IPS-18c (cell line): ENCODE results near the gene MYO9B.

ENCODE experiments used
- H3K4me3 ChIP-seq: 2 replicates; pipeline ENCODE4 v1.7.0; 2013; ENCODE audit warnings: low read depth, mild to moderate bottlenecking, low read length, moderate library complexity; ENCODE audit not compliant: insufficient read depth
- H3K9me3 ChIP-seq: one replicate; pipeline ENCODE4 v1.6.1; 2013; ENCODE audit warnings: mild to moderate bottlenecking, low read length, moderate library complexity; ENCODE audit not compliant: control insufficient read depth, insufficient read depth

MYO9B gene

DNA sequence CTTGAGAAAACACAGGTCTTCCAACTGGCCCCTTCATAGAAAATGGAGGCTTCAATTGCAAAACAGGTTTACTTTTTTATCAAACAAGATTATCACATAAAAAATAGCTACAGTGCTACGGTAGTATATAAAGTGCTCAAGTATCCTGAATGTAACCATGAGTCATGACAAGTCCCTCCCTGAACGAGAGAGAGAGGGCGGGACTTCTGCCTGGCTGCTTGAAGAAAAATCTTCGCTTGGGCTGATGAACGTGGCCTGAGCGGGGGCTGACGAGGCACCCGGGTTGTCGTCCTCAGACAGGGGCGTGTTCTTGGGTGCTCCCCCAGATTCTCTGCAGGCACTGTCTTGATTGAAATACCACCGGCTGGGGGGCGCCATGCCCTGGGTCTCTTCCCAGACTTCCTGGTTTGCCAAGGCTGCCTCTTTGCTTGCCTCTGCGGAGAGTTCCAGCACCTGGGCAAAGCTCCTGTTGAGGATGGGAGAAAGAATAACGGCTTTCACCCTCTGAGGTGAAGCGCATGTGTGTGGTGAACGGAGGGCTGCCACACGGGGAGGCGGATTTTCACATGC, 25.8 kb upstream of the MYO9B start:
- H3K9me3 ChIP-seq, result no peaks in the 10 kb centered on the region
- no peak overlapping the region for H3K4me3 ChIP-seq

DNA sequence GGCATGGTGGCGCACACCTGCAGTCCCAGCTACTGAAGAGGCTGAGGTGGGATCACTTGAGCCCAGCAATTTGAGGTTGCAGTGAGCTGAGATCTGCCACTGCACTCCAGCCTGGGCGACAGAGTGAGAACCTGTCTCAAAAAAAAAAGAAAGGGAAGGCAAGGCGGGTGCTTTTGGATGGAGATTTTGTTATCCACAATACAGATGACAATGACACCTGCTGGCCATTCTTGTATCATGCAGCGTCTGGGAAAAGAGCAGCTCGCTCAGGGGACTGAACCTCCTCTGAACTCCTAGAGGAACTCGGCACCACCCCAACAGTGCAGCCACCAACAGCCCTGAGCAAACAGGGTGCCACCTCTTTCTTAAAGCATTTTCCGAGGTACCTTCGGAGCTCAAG, 23.1 kb upstream of the MYO9B start:
- Histone ChIP-seq H3K4me3 (no peak overlapping the region), H3K9me3 (no peaks in the 10 kb centered on the region)

DNA sequence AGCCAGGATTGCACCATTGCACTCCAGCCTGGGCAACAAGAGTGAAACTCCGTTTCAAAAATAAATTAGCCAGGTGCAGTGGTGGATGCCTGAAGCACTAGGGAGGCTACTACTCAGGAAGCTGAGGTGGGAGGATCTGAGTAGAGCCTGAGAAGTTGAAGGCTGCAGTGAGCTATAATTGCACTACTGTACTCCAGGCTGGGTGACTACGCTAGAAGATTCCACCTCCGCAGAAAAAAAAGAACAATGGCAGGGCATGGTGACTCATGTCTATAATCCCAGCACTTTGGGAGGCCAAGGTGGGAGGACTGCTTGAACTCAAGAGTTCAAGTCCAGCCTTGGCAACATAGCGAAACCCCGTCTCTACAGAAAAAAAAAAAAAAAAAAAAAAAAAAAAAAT, 20.8 kb upstream of the MYO9B start:
- Histone ChIP-seq H3K4me3 (no peak overlapping the region), H3K9me3 (no peaks in the 10 kb centered on the region)

DNA sequence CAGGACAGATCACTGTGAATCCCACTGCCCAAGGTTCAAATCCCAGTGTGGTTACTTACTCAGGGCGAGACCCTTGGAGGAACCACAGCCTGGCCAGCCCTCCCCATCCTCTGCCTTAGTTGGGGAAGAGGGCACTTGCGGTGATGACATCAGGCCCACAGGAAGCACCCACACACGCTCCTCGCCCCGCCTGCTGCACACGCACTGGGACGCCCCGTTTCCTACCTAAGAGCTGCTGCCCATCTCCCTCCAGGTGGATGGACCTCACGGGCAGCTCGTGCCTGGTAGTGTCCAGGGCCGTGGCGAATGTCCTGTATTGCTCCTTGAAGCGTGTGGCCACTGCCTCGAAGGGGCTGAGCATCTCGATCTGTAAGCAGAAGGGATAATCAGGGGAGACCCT, 19.9 kb upstream of the MYO9B start:
- no peaks in the 10 kb centered on the region for H3K9me3 ChIP-seq

DNA sequence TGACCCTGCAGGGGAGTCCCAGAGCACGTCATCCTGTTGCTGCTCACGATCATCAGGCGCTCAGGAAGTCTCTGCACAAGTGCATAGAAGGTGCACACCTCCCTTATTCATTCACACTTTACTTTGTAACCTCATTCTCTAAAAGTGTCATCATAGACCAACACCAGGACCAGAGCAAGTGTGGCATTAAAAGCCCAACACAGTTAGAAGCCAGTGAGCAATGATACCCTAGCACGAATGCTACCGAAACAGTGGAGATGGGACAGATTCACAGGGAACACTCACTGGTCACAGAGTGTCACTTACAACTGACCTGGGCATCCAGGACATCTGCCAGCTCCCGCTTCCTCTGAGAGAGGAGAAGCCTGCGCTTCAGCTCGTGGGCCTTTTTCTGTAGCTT, 17.3 kb upstream of the MYO9B start:
- H3K4me3 ChIP-seq, result no peak overlapping the region
- no peaks in the 10 kb centered on the region for H3K9me3 ChIP-seq

More for the DNA sequence above, 19.9 kb upstream of the MYO9B start:
- H3K4me3 ChIP-seq, result no peak overlapping the region

DNA sequence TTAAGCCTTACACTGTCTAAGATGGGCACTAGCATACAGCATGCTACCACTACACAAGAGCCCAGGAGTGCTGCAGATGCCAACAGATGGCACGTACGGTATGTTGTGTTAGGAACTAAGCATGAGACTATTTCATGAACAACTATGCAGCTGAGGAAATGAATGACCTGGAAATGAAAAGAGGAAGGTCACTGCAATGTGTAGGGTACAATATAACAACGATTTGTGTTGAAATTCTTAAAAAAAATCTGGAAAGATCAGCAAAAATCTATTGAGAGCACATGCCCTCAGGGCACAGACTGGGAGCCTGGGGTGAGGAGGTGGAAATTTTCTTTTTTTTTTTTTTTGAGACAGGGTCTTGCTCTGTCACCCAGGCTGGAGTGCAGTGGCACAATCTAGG, 14.8 kb upstream of the MYO9B start:
- Histone ChIP-seq H3K9me3 (no peaks in the 10 kb centered on the region), H3K4me3 (no peak overlapping the region)

DNA sequence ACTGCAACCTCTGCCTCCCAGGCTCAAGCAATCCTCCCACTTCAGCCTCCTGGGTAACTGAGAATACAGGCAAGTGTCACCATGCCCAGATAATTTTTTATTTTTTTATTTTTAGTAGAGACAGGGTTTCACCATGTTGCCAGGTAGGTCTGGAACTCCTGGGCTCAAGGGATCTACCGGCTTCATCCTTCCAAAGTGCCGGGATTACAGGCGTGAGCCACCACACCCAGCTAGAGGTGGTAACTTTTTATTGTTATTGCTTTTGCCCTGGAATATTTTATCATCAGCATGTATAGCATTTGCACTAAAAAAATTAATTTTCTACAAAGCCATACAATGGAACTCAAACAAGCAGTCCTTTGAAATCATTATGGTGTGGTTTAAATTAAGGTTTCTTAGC, 14.4 kb upstream of the MYO9B start:
- Histone ChIP-seq H3K4me3 (no peak overlapping the region), H3K9me3 (peaks cover under 1% of the 10 kb centered on the region)

DNA sequence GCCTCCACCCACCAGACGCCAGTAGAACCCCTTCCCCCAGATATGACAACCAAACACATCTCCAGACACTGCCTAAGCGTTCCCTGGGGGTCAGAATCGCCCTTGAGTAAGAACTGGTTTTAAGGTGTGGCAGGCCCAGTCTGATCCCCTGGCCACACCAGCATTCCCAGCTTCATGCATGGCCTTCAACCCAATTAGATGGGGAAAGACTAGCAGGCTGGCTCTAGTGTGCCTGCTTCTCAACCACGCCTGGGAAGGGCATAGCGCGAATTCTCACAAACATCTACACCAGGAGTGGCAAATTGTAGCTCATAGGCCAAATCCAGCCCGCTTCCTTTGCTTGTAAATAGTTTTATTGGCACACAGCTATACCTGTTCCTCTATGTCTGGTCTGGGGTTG, 13.9 kb upstream of the MYO9B start:
- Histone ChIP-seq H3K4me3 (no peak overlapping the region), H3K9me3 (peaks cover 2% of the 10 kb centered on the region)

DNA sequence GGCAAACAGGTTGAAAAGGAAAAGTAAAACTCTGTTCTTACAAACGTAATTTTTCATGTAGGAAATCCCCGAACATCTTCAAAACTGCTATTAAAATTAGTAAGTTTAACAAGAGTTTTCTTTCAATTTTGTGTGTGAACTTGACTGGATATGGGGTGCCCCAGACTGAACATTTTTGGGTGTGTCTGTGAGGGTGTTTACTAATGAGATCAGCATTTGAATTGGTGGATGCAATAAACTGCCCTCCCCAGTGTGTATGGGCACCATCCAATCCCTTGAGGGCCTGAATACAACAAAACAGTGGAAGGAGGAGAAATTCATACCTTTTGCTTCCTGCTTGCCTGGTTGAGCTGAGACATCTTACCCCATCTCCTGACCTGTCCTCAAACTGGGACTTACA, 12.1 kb upstream of the MYO9B start:
- Histone ChIP-seq H3K9me3 (peaks cover 2% of the 10 kb centered on the region), H3K4me3 (no peak overlapping the region)

DNA sequence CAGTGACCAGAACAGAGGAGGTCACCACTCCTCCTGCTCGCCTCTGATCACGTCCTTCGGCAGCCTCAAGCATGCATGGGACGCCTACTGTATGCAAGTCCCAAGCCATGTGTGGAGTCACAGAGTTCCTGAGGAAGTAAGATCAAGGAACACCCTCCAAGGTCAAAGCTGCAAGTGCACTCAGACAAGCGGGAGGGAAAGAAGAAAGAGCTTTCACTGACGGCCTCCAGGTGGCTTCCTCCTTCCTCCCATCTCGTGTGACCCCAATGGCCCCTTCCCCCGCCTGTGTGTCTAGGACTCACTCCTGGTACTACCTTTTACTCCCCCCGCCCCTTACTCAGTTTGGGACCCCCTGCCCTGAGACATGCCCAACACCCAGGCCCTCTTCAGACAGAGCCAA, 6.4 kb upstream of the MYO9B start:
- no peak overlapping the region for H3K4me3 ChIP-seq
- H3K9me3 ChIP-seq, result peaks cover 5% of the 10 kb centered on the region

DNA sequence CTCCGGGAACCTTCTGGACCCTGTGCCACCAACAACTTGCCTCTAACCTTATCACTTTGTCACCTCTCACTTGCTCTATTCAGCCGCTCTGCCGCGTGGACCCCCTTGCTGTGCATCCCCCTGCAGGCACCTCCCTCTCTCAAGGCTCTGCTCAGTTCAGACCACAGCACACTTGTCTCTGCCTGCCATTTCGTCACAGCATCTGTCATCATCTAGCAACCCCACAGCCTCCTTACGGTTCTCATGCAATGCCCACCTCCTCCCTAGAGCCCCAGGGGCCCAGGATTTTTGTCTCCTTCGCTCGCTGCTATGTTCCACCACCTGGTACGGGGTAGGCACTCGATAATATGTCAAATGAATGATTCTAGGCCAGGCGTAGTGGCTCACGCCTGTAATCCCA, 5.2 kb upstream of the MYO9B start:
- H3K4me3 ChIP-seq, result no peak overlapping the region
- H3K9me3 ChIP-seq, result peaks cover 5% of the 10 kb centered on the region

DNA sequence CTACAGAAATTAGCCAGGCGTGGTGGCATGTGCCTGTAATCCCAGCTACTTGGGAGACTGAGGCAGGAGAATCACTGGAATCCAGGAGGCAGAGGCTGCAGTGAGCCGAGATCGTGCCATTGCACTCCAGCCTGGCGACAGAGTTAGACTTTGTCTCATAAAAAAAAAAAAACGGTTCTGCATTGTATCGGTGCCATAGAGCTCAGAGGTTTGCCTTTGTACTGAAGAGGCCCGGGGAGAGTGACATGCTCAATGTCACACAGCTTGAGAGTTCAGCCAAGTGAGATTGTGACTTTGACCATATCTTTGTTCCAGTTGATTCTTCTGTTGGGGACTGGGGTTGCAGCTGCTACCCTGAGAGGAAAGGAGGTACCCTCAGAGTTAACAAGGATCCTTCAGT, 4.7 kb upstream of the MYO9B start:
- H3K4me3 ChIP-seq, result no peak overlapping the region

DNA sequence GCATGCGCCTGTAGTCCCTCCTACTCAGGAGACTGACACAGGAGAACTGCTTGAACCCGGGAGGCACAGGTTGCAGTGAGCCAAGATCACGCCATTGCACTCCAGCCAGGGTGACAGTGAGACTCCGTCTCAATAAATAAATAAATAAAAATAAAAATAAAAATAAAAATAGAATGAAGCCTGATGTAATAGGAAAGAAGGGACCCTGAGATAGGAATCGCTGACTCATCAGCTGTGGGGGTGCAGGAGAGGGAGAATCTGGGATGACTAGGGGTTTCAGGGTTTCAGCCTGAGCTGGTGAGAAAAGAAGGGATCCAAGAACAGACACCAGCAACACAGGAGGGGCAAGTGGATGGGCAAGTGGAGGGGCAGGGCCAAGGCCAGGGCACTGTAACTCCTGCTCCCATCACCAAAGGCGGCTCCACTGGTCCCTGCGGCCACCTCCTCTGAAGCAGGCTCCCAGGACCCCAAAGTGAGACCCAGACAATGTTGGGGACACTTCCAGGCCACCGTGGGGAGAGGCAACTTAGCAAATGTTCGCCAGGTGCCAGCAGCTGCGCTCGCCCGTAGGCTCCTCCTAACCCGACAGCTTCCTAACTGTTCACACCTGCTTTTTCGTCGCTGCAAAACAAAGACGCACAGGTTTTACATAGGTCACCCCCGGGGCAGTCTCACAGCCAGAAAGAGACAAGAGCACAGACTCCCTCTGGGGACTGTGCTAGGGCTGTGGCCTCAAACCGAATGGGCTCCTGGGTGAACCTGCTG, 1.5 kb upstream of the MYO9B start:
- H3K9me3 ChIP-seq, result peaks cover 3% of the 10 kb centered on the region
- peak overlapping the region; percentile 94 for H3K4me3 ChIP-seq

More for the DNA sequence above, 4.7 kb upstream of the MYO9B start:
- peaks cover 5% of the 10 kb centered on the region for H3K9me3 ChIP-seq

DNA sequence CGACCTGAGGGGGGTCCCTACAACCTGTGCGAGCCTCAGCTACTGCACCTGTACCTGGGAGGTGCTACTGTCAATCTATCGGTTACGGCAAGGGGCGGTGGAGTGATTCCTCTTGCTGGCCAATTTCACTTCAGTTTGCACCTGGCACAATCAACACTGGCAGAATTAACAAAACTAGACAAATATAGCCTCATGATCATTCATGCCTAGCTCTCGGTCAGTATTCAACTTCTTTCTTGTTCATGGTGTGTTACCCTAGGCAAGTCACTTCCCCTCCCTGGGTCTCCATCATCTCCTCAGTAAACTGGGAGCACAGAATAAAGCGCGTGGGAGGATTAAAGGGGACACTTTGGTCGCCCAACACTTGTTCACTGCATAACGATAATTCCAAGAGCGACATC, 943 bp upstream of the MYO9B start:
- peak overlapping the region; percentile 94 for H3K4me3 ChIP-seq
- H3K9me3 ChIP-seq, result peaks cover 3% of the 10 kb centered on the region

DNA sequence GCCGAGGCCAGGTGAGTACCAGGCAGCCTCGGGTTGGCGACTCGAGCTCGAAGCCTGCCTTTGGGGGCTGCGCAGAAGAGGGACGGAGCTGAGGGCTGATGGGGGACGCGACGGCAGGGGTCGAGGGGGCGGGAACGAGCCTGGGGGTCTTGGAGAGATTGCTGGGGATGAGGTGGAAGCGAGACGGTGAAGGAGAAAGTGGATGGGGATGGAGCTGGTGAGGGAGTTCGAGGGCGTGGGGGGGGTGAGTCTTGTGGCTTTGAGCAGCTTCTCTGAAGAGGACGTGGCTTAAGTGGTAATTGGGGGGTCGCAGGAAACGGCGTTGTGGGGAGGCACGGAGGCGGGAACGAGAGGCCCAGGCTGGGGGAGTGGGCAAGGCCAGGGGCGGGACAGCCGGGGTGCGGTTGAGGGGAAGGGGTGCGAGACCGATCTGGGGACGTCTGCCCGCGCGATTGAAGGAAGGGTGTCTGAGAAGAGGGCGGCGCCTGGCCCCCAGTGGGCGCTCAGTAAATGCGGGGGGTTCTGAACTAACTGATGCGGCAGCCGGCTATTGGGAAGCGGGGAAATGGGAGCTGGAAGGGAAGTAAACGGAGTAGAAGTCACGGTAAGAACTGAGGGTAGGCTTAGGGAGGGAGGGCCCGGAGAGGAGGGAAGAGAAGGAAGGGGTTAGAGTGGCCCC, 426 bp downstream of the MYO9B start:
- peaks cover 3% of the 10 kb centered on the region for H3K9me3 ChIP-seq
- peak overlapping the region; percentile 81 for H3K4me3 ChIP-seq

DNA sequence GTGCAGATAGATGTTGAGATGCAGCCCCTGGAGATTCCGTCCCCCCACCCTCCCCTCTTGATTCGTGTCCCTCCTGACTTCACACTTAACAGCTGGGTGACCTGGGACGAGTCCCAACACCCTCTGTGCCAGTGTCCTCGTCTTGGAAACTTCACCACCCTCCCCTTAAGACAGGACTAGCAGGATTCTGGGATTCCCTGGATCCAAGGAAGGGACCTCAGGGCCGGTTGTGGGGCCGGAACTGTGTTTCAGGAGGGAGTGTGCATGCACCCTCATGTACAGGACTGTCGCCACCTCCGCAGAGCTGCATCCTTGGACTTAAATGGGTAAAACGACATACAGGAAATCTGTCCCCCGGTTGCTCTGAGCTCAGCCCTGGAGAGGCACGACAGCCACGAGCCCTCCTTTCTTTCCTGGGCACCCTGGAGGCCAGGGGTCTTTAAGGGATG, 990 bp downstream of the MYO9B start:
- Histone ChIP-seq H3K9me3 (peaks cover 3% of the 10 kb centered on the region), H3K4me3 (peak overlapping the region; percentile 81)

DNA sequence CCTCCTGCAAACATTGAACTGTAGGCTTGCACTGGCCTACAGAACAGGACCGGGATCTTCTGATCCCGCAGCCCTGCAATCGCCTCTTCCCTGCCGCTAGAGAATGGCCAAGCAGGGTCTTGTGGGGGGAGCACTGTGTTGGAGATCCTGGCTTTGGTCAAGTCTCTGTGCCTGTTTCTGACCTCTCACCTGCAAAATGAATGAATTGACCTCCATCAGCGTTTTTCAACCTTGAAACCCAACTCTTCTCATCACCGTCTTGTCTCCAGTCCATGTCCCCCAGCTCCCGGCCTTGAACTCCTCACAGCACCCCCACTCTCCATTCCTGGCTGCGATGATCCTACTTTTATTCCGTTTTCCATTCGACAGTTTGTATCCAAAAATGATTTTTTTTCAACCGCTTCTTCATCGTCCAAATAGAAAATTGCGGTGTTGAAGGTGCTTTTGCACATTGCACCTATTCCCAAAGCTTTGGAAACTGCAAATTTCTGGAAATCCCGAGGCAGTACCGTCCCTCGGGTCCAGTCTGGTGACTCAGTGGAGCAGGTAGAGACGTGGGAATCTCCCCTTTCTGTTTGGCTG, 2.0 kb downstream of the MYO9B start:
- H3K4me3 ChIP-seq, result no peak overlapping the region

More for the DNA sequence above, 2.0 kb downstream of the MYO9B start:
- H3K9me3 ChIP-seq, result peaks cover 3% of the 10 kb centered on the region
